ENCODE measurements around the gene DNAH10.

The DNAH10 gene

GRCh38 chr12:123743002-123743401 lies 19.1 kb upstream of the DNAH10 start:
- H3K27me3 ChIP-seq (ENCODE audit: control insufficient read depth in 5 of 5, insufficient read depth in 4 of 5, low read length in 5 of 5) = no peaks in the 10 kb centered on the region
- H3K9ac ChIP-seq (ENCODE audit: low read length in 5 of 5) = no peak overlapping the region
- peaks cover 9 to 74% (median 62%) of the 10 kb centered on the region in 5 donors for H3K36me3 ChIP-seq (ENCODE audit: control insufficient read depth in 5 of 5, insufficient read depth in 5 of 5, low read length in 5 of 5)
- H3K27ac ChIP-seq (ENCODE audit: low read depth, low read length) = no peak overlapping the region
- peaks cover 0 to 4% (median 0%) of the 10 kb centered on the region in 5 donors for H3K4me1 ChIP-seq (ENCODE audit: control insufficient read depth in 5 of 5, insufficient read depth in 5 of 5, low read length in 5 of 5)
- H3K9me3 ChIP-seq (ENCODE audit: control insufficient read depth in 5 of 5, low read length in 5 of 5) = no peaks in the 10 kb centered on the region
- no peak overlapping the region for H3K4me3 ChIP-seq (ENCODE audit: low read depth in 1 of 5, low read length in 5 of 5)

DNA sequence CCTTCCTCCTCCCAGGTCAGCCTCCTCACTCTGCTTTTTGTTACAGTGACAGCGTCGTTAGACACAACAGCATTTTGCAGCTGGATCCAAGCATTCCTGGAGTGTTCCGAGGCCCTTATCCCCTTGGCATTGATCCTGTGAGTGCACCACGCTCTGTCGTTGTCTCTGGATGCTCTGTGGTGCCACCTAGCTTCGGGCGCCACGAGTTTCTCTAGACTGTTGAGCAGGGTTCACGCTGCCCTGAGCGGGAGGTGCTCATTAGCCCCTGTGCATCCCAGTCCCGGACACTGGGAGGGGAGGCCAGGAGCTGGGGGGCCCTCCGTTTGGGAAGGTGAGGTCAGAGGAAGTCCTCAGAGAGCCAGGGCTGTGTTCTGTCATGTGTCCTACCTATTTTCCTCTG lies 17.3 kb upstream of the DNAH10 start:
- H3K9me3 ChIP-seq (ENCODE audit: control insufficient read depth in 5 of 5, low read length in 5 of 5) = no peaks in the 10 kb centered on the region
- H3K4me1 ChIP-seq (ENCODE audit: control insufficient read depth in 5 of 5, insufficient read depth in 5 of 5, low read length in 5 of 5) = no peaks in the 10 kb centered on the region
- H3K4me3 ChIP-seq (ENCODE audit: low read depth in 1 of 5, low read length in 5 of 5) = no peak overlapping the region
- H3K27ac ChIP-seq (ENCODE audit: low read depth, low read length) = no peak overlapping the region
- H3K36me3 ChIP-seq (ENCODE audit: control insufficient read depth in 5 of 5, insufficient read depth in 5 of 5, low read length in 5 of 5) = peaks cover 6 to 72% (median 60%) of the 10 kb centered on the region in 5 donors
- H3K27me3 ChIP-seq (ENCODE audit: control insufficient read depth in 5 of 5, insufficient read depth in 4 of 5, low read length in 5 of 5) = no peaks in the 10 kb centered on the region
- no peak overlapping the region for H3K9ac ChIP-seq (ENCODE audit: low read length in 5 of 5)

- Histone ChIP-seq H3K9ac (ENCODE audit: low read length in 5 of 5) (no peak overlapping the region), H3K9me3 (ENCODE audit: control insufficient read depth in 5 of 5, low read length in 5 of 5) (no peaks in the 10 kb centered on the region), H3K4me3 (ENCODE audit: low read depth in 1 of 5, low read length in 5 of 5) (no peak overlapping the region), H3K27ac (ENCODE audit: low read depth, low read length) (no peak overlapping the region), H3K4me1 (ENCODE audit: control insufficient read depth in 5 of 5, insufficient read depth in 5 of 5, low read length in 5 of 5) (no peaks in the 10 kb centered on the region), H3K27me3 (ENCODE audit: control insufficient read depth in 5 of 5, insufficient read depth in 4 of 5, low read length in 5 of 5) (no peaks in the 10 kb centered on the region), H3K36me3 (ENCODE audit: control insufficient read depth in 5 of 5, insufficient read depth in 5 of 5, low read length in 5 of 5) (peaks cover 6 to 67% (median 57%) of the 10 kb centered on the region in 5 donors)
Observed at GRCh38 chr12:123747309-123747708, 14.8 kb upstream of the DNAH10 start.

DNA sequence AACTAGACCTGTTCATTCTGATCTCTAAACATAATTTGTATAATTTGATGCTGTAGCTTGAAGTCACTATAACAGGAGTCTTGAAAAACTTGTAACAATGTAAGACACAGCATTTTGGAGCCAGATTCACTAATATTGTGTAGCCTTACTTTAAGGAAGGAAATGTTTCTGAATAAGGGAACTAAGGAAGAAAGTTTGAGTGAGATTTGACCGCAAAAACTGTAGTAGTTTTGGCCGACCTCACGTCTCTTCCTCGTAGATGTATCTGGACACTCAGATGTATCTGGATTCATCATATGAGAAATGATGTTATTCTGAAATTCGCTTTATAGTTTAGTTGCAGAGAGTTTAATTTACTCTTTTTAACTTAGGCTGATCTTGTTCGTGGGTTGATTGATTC lies 13.9 kb upstream of the DNAH10 start:
- H3K27ac ChIP-seq (ENCODE audit: low read depth, low read length) = no peak overlapping the region
- H3K27me3 ChIP-seq (ENCODE audit: control insufficient read depth in 5 of 5, insufficient read depth in 4 of 5, low read length in 5 of 5) = no peaks in the 10 kb centered on the region
- no peak overlapping the region for H3K9ac ChIP-seq (ENCODE audit: low read length in 5 of 5)
- no peak overlapping the region for H3K4me3 ChIP-seq (ENCODE audit: low read depth in 1 of 5, low read length in 5 of 5)
- H3K9me3 ChIP-seq (ENCODE audit: control insufficient read depth in 5 of 5, low read length in 5 of 5) = no peaks in the 10 kb centered on the region
- peaks cover 6 to 65% (median 54%) of the 10 kb centered on the region in 5 donors for H3K36me3 ChIP-seq (ENCODE audit: control insufficient read depth in 5 of 5, insufficient read depth in 5 of 5, low read length in 5 of 5)
- H3K4me1 ChIP-seq (ENCODE audit: control insufficient read depth in 5 of 5, insufficient read depth in 5 of 5, low read length in 5 of 5) = peaks cover 0 to 5% (median 4%) of the 10 kb centered on the region in 5 donors

DNA sequence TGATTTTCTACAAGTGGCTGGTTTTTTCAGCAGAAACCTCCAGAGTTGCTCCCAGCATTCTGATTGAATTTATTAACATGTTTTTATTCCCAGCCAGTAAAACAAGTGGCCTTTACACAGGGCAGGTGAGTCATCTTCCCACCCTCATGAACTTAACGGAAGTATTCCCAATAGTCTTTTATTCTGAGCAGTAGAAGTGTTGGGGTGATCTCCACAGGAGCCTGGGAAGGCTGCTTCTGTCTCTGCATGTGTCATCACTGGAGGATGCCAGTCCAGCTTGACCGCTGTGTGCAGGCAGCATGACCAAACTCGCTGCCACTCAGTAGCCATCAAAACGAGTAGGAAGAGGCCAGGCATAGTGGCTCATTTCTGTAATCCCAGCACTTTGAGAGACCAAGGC lies 13.4 kb upstream of the DNAH10 start:
- H3K4me3 ChIP-seq (ENCODE audit: low read depth in 1 of 5, low read length in 5 of 5) = no peak overlapping the region
- H3K27me3 ChIP-seq (ENCODE audit: control insufficient read depth in 5 of 5, insufficient read depth in 4 of 5, low read length in 5 of 5) = no peaks in the 10 kb centered on the region
- H3K36me3 ChIP-seq (ENCODE audit: control insufficient read depth in 5 of 5, insufficient read depth in 5 of 5, low read length in 5 of 5) = peaks cover 5 to 67% (median 57%) of the 10 kb centered on the region in 5 donors

GRCh38 chr12:123749355-123749754 lies 12.7 kb upstream of the DNAH10 start:
- Histone ChIP-seq H3K27ac (ENCODE audit: low read depth, low read length) (no peak overlapping the region), H3K9ac (ENCODE audit: low read length in 5 of 5) (no peak overlapping the region), H3K36me3 (ENCODE audit: control insufficient read depth in 5 of 5, insufficient read depth in 5 of 5, low read length in 5 of 5) (peaks cover 0 to 67% (median 59%) of the 10 kb centered on the region in 5 donors), H3K27me3 (ENCODE audit: control insufficient read depth in 5 of 5, insufficient read depth in 4 of 5, low read length in 5 of 5) (no peaks in the 10 kb centered on the region), H3K9me3 (ENCODE audit: control insufficient read depth in 5 of 5, low read length in 5 of 5) (no peaks in the 10 kb centered on the region), H3K4me1 (ENCODE audit: control insufficient read depth in 5 of 5, insufficient read depth in 5 of 5, low read length in 5 of 5) (peaks cover 0 to 12% (median 7%) of the 10 kb centered on the region in 5 donors), H3K4me3 (ENCODE audit: low read depth in 1 of 5, low read length in 5 of 5) (no peak overlapping the region)

More for the DNA sequence above, 13.4 kb upstream of the DNAH10 start:
- Histone ChIP-seq H3K4me1 (ENCODE audit: control insufficient read depth in 5 of 5, insufficient read depth in 5 of 5, low read length in 5 of 5) (peaks cover 0 to 10% (median 7%) of the 10 kb centered on the region in 5 donors), H3K9me3 (ENCODE audit: control insufficient read depth in 5 of 5, low read length in 5 of 5) (no peaks in the 10 kb centered on the region), H3K27ac (ENCODE audit: low read depth, low read length) (no peak overlapping the region), H3K9ac (ENCODE audit: low read length in 5 of 5) (no peak overlapping the region)

DNA sequence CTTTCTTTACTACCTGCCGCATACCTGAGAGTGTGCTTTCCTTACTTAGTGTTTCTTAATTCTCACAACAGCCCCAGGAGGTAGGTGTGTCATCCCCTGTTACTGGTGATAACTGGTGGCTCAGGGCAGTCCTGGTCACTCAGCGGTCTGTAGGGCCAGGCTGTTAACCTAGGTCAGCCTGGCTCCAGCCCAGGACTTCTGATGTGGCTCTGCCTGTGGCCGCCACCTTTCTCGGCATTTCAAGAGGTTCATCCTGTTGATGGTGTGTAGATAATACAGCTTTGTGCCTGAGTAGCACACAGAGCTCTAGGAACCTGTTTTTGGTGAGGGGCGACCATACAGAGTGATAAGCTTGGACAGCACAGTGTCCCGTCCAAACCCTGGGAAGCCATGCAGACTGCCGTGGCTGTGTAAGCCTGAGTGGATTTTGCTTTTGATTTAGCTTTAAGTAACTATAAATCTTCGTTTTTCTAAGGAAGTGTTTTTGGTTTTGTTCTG lies 11.9 kb upstream of the DNAH10 start:
- Histone ChIP-seq H3K4me1 (ENCODE audit: control insufficient read depth in 5 of 5, insufficient read depth in 5 of 5, low read length in 5 of 5) (peaks cover 0 to 12% (median 7%) of the 10 kb centered on the region in 5 donors), H3K27ac (ENCODE audit: low read depth, low read length) (no peak overlapping the region), H3K9ac (ENCODE audit: low read length in 5 of 5) (no peak overlapping the region), H3K4me3 (ENCODE audit: low read depth in 1 of 5, low read length in 5 of 5) (no peak overlapping the region), H3K36me3 (ENCODE audit: control insufficient read depth in 5 of 5, insufficient read depth in 5 of 5, low read length in 5 of 5) (peaks cover 0 to 65% (median 59%) of the 10 kb centered on the region in 5 donors), H3K27me3 (ENCODE audit: control insufficient read depth in 5 of 5, insufficient read depth in 4 of 5, low read length in 5 of 5) (no peaks in the 10 kb centered on the region), H3K9me3 (ENCODE audit: control insufficient read depth in 5 of 5, low read length in 5 of 5) (no peaks in the 10 kb centered on the region)

DNA sequence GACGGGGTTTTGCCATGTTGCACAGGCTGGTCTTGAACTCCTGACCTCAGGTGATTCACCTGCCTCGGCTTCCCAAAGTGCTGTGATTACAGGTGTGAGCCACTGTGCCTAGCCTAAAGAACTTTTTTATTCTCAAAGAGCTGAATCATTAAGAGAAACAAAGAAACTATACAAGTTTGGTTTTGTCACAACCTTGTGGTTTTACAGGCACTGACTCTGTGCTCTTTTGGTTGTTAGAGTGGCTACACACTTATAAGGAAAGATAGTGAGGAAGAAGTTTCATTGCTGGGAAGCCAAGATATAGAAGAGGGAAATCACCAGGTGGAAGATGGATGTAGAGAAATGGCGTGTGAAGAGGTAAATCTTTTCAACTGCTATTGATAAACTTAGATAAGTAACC lies 10.1 kb upstream of the DNAH10 start:
- Histone ChIP-seq H3K9ac (ENCODE audit: low read length in 5 of 5) (no peak overlapping the region), H3K9me3 (ENCODE audit: control insufficient read depth in 5 of 5, low read length in 5 of 5) (no peaks in the 10 kb centered on the region), H3K4me1 (ENCODE audit: control insufficient read depth in 5 of 5, insufficient read depth in 5 of 5, low read length in 5 of 5) (peaks cover 0 to 21% (median 14%) of the 10 kb centered on the region in 5 donors), H3K4me3 (ENCODE audit: low read depth in 1 of 5, low read length in 5 of 5) (no peak overlapping the region), H3K27me3 (ENCODE audit: control insufficient read depth in 5 of 5, insufficient read depth in 4 of 5, low read length in 5 of 5) (no peaks in the 10 kb centered on the region), H3K36me3 (ENCODE audit: control insufficient read depth in 5 of 5, insufficient read depth in 5 of 5, low read length in 5 of 5) (peaks cover 0 to 67% (median 58%) of the 10 kb centered on the region in 5 donors), H3K27ac (ENCODE audit: low read depth, low read length) (no peak overlapping the region)

GRCh38 chr12:123754041-123754772 lies 7.9 kb upstream of the DNAH10 start:
- H3K27me3 ChIP-seq (ENCODE audit: control insufficient read depth in 5 of 5, insufficient read depth in 4 of 5, low read length in 5 of 5) = no peaks in the 10 kb centered on the region
- H3K9me3 ChIP-seq (ENCODE audit: control insufficient read depth in 5 of 5, low read length in 5 of 5) = no peaks in the 10 kb centered on the region
- peaks cover 0 to 59% (median 41%) of the 10 kb centered on the region in 5 donors for H3K36me3 ChIP-seq (ENCODE audit: control insufficient read depth in 5 of 5, insufficient read depth in 5 of 5, low read length in 5 of 5)
- H3K9ac ChIP-seq (ENCODE audit: low read length in 5 of 5) = no peak overlapping the region
- H3K4me1 ChIP-seq (ENCODE audit: control insufficient read depth in 5 of 5, insufficient read depth in 5 of 5, low read length in 5 of 5) = peaks cover 0 to 27% (median 14%) of the 10 kb centered on the region in 5 donors
- no peak overlapping the region for H3K4me3 ChIP-seq (ENCODE audit: low read depth in 1 of 5, low read length in 5 of 5)
- H3K27ac ChIP-seq (ENCODE audit: low read depth, low read length) = no peak overlapping the region

GRCh38 chr12:123757561-123757960 lies 4.5 kb upstream of the DNAH10 start:
- Histone ChIP-seq H3K4me3 (ENCODE audit: low read depth in 1 of 5, low read length in 5 of 5) (no peak overlapping the region), H3K27me3 (ENCODE audit: control insufficient read depth in 5 of 5, insufficient read depth in 4 of 5, low read length in 5 of 5) (peaks cover 0 to 6% (median 4%) of the 10 kb centered on the region in 5 donors), H3K9ac (ENCODE audit: low read length in 5 of 5) (no peak overlapping the region), H3K4me1 (ENCODE audit: control insufficient read depth in 5 of 5, insufficient read depth in 5 of 5, low read length in 5 of 5) (peaks cover 0 to 36% (median 24%) of the 10 kb centered on the region in 5 donors), H3K36me3 (ENCODE audit: control insufficient read depth in 5 of 5, insufficient read depth in 5 of 5, low read length in 5 of 5) (peaks cover 0 to 34% (median 20%) of the 10 kb centered on the region in 5 donors), H3K9me3 (ENCODE audit: control insufficient read depth in 5 of 5, low read length in 5 of 5) (no peaks in the 10 kb centered on the region), H3K27ac (ENCODE audit: low read depth, low read length) (no peak overlapping the region)

Measured in subcutaneous abdominal adipose tissue (tissue), 5 donors.